ENCODE results near the gene IGFBP6.

The IGFBP6 gene

GRCh38 chr12:53051058-53051880 lies 46.2 kb upstream of the IGFBP6 start:
- 86% methylated on average over 11 of the region's 11 CpGs for WGBS (ENCODE audit: insufficient coverage)
- CTCF ChIA-PET: interaction anchor here (0.8 to 1.7 kb wide), 8 partner anchors 9 to 137 kb away, joined by 3 to 9 read pairs (median 4); partner anchors contain the start of gene SOAT2

GRCh38 chr12:53051881-53052412 lies 45.5 kb upstream of the IGFBP6 start:
- Histone ChIP-seq H3K4me1 (ENCODE audit: control extremely low read depth in 1 of 4, control insufficient read depth in 4 of 4, insufficient read depth in 4 of 4, low read length in 3 of 4) (peaks cover 0 to 29% (median 19%) of the 10 kb centered on the region in 4 experiments), H3K36me3 (ENCODE audit: control insufficient read depth in 4 of 4, insufficient read depth in 4 of 4, low read length in 3 of 4) (no peaks in the 10 kb centered on the region), H3K27me3 (replicated peaks in 2 of 5; ENCODE audit: control insufficient read depth in 4 of 5, insufficient read depth in 5 of 5, low read length in 4 of 5) (no peaks in the 10 kb centered on the region), H3K4me3 (ENCODE audit: control insufficient read depth in 1 of 7, extremely low read depth in 1 of 7, insufficient read depth in 4 of 7, low read depth in 2 of 7, low read length in 6 of 7) (no peak overlapping the region), H3K27ac (ENCODE audit: insufficient read depth in 1 of 2, low read depth in 1 of 2, low read length in 2 of 2, poor library complexity in 1 of 2, severe bottlenecking in 2 of 2) (no peak overlapping the region), H3K9me3 (ENCODE audit: control extremely low read depth in 1 of 5, control insufficient read depth in 4 of 5, insufficient read depth in 2 of 5, low read depth in 1 of 5, low read length in 4 of 5) (no peaks in the 10 kb centered on the region)
- WGBS (ENCODE audit: insufficient coverage): 91% methylated on average over 7 of the region's 7 CpGs
- DNase-seq: no peak
- CTCF ChIA-PET: interaction anchor here (0.9 to 1.7 kb wide), 7 partner anchors 8 to 52 kb away, joined by 3 to 9 read pairs (median 4); partner anchors contain the start of gene SOAT2
- POLR2A ChIA-PET: interaction anchor here (1.1 kb wide), 1 partner anchor 13 kb away, joined by 3 read pairs; no protein-coding TSS in a partner anchor

More at GRCh38 chr12:53051058-53051880, 46.2 kb upstream of the IGFBP6 start:
- POLR2A ChIA-PET: interaction anchor here (1.1 kb wide), 1 partner anchor 12 kb away, joined by 3 read pairs; no protein-coding TSS in a partner anchor
- H3K4me1 ChIP-seq (ENCODE audit: control extremely low read depth in 1 of 4, control insufficient read depth in 4 of 4, insufficient read depth in 4 of 4, low read length in 3 of 4): peaks cover 0 to 35% (median 23%) of the 10 kb centered on the region in 4 experiments
- no peaks in the 10 kb centered on the region for H3K9me3 ChIP-seq (ENCODE audit: control extremely low read depth in 1 of 5, control insufficient read depth in 4 of 5, insufficient read depth in 2 of 5, low read depth in 1 of 5, low read length in 4 of 5)
- no peaks in the 10 kb centered on the region for H3K27me3 ChIP-seq (replicated peaks in 2 of 5; ENCODE audit: control insufficient read depth in 4 of 5, insufficient read depth in 5 of 5, low read length in 4 of 5)
- no peak overlapping the region for H3K4me3 ChIP-seq (ENCODE audit: control insufficient read depth in 1 of 7, extremely low read depth in 1 of 7, insufficient read depth in 4 of 7, low read depth in 2 of 7, low read length in 6 of 7)
- DNase-seq: no peak
- no peak overlapping the region for H3K27ac ChIP-seq (ENCODE audit: insufficient read depth in 1 of 2, low read depth in 1 of 2, low read length in 2 of 2, poor library complexity in 1 of 2, severe bottlenecking in 2 of 2)
- no peaks in the 10 kb centered on the region for H3K36me3 ChIP-seq (ENCODE audit: control insufficient read depth in 4 of 4, insufficient read depth in 4 of 4, low read length in 3 of 4)

- no peaks in the 10 kb centered on the region for H3K27me3 ChIP-seq (replicated peaks in 2 of 5; ENCODE audit: control insufficient read depth in 4 of 5, insufficient read depth in 5 of 5, low read length in 4 of 5)
- DNase-seq: no peak
- H3K36me3 ChIP-seq (ENCODE audit: control insufficient read depth in 4 of 4, insufficient read depth in 4 of 4, low read length in 3 of 4): no peaks in the 10 kb centered on the region
- POLR2A ChIA-PET: no interaction called here
- 95% methylated on average over 3 of the region's 11 CpGs for WGBS (ENCODE audit: insufficient coverage)
- no peaks in the 10 kb centered on the region for H3K9me3 ChIP-seq (ENCODE audit: control extremely low read depth in 1 of 5, control insufficient read depth in 4 of 5, insufficient read depth in 2 of 5, low read depth in 1 of 5, low read length in 4 of 5)
- CTCF ChIA-PET: interaction anchor here (1.2 to 4.1 kb wide), 7 partner anchors 8 to 51 kb away, joined by 4 to 19 read pairs (median 5); partner anchors contain the start of gene SOAT2
- no peak overlapping the region for H3K27ac ChIP-seq (ENCODE audit: insufficient read depth in 1 of 2, low read depth in 1 of 2, low read length in 2 of 2, poor library complexity in 1 of 2, severe bottlenecking in 2 of 2)
- peaks cover 0 to 27% (median 18%) of the 10 kb centered on the region in 4 experiments for H3K4me1 ChIP-seq (ENCODE audit: control extremely low read depth in 1 of 4, control insufficient read depth in 4 of 4, insufficient read depth in 4 of 4, low read length in 3 of 4)
- no peak overlapping the region for H3K4me3 ChIP-seq (ENCODE audit: control insufficient read depth in 1 of 7, extremely low read depth in 1 of 7, insufficient read depth in 4 of 7, low read depth in 2 of 7, low read length in 6 of 7)
Observed at GRCh38 chr12:53052419-53053217, 44.8 kb upstream of the IGFBP6 start.

- 90% methylated on average over 4 of the region's 16 CpGs for WGBS (ENCODE audit: insufficient coverage)
- Histone ChIP-seq H3K4me1 (ENCODE audit: control extremely low read depth in 1 of 4, control insufficient read depth in 4 of 4, insufficient read depth in 4 of 4, low read length in 3 of 4) (peaks cover 0 to 21% (median 11%) of the 10 kb centered on the region in 4 experiments), H3K27ac (ENCODE audit: insufficient read depth in 1 of 2, low read depth in 1 of 2, low read length in 2 of 2, poor library complexity in 1 of 2, severe bottlenecking in 2 of 2) (no peak overlapping the region), H3K36me3 (ENCODE audit: control insufficient read depth in 4 of 4, insufficient read depth in 4 of 4, low read length in 3 of 4) (no peaks in the 10 kb centered on the region), H3K27me3 (replicated peaks in 2 of 5; ENCODE audit: control insufficient read depth in 4 of 5, insufficient read depth in 5 of 5, low read length in 4 of 5) (no peaks in the 10 kb centered on the region), H3K4me3 (ENCODE audit: control insufficient read depth in 1 of 7, extremely low read depth in 1 of 7, insufficient read depth in 4 of 7, low read depth in 2 of 7, low read length in 6 of 7) (peak overlapping the region; percentile 72 to 93 (median 79)), H3K9me3 (ENCODE audit: control extremely low read depth in 1 of 5, control insufficient read depth in 4 of 5, insufficient read depth in 2 of 5, low read depth in 1 of 5, low read length in 4 of 5) (no peaks in the 10 kb centered on the region)
- CTCF ChIA-PET: interaction anchor here (0.7 to 4.1 kb wide), 11 partner anchors 9 to 144 kb away, joined by 3 to 44 read pairs (median 4); partner anchors contain the start of gene SOAT2
- DNase-seq: peak; percentile 39 to 53 (median 47)
- POLR2A ChIA-PET: interaction anchor here (0.8 kb wide), 1 partner anchor 46 kb away, joined by 3 read pairs; no protein-coding TSS in a partner anchor
Observed at GRCh38 chr12:53053218-53054111, 44.0 kb upstream of the IGFBP6 start.

GRCh38 chr12:53054112-53054878 lies 43.2 kb upstream of the IGFBP6 start:
- CTCF ChIA-PET: interaction anchor here (0.7 to 4.2 kb wide), 13 partner anchors 7 to 143 kb away, joined by 3 to 44 read pairs (median 4); partner anchors contain the start of gene SOAT2
- no peaks in the 10 kb centered on the region for H3K36me3 ChIP-seq (ENCODE audit: control insufficient read depth in 4 of 4, insufficient read depth in 4 of 4, low read length in 3 of 4)
- POLR2A ChIA-PET: interaction anchor here (0.8 kb wide), 1 partner anchor 45 kb away, joined by 3 read pairs; no protein-coding TSS in a partner anchor
- peak overlapping the region; percentile 72 to 93 (median 79) for H3K4me3 ChIP-seq (ENCODE audit: control insufficient read depth in 1 of 7, extremely low read depth in 1 of 7, insufficient read depth in 4 of 7, low read depth in 2 of 7, low read length in 6 of 7)
- WGBS (ENCODE audit: insufficient coverage): 2% methylated on average over 40 of the region's 48 CpGs
- no peaks in the 10 kb centered on the region for H3K9me3 ChIP-seq (ENCODE audit: control extremely low read depth in 1 of 5, control insufficient read depth in 4 of 5, insufficient read depth in 2 of 5, low read depth in 1 of 5, low read length in 4 of 5)
- H3K27me3 ChIP-seq (replicated peaks in 2 of 5; ENCODE audit: control insufficient read depth in 4 of 5, insufficient read depth in 5 of 5, low read length in 4 of 5): no peaks in the 10 kb centered on the region
- H3K4me1 ChIP-seq (ENCODE audit: control extremely low read depth in 1 of 4, control insufficient read depth in 4 of 4, insufficient read depth in 4 of 4, low read length in 3 of 4): peaks cover 0 to 18% (median 10%) of the 10 kb centered on the region in 4 experiments
- peak overlapping the region in 1 of 2 experiments; percentile 25 for H3K27ac ChIP-seq (ENCODE audit: insufficient read depth in 1 of 2, low read depth in 1 of 2, low read length in 2 of 2, poor library complexity in 1 of 2, severe bottlenecking in 2 of 2)
- DNase-seq: peak; percentile 91 to 95 (median 94)

Measured in common myeloid progenitor, CD34-positive (primary cell).